Measurements from ENCODE around the gene LY6G6C.

DNA sequence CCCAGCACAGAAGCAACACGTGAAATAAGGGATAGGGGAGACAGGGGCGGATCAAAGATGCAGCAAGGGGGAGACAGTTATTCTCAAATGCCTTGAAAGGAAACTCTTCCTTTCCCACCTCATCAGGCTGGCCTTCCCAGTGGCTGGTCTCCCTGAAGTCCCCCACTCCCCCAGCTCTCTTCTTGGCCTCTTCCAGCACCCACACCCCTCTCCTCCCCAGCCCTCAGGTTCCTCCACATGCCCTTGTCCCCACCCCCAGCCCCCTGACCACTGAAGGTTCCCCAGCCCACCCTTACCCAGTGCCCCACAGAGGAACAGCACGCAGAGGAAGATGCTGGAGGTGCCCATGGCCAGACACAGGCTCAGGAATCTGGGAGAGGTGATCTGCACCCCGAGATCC is 8.1 kb downstream of the LY6G6C start:
- TF ChIP-seq, protein P1, sequence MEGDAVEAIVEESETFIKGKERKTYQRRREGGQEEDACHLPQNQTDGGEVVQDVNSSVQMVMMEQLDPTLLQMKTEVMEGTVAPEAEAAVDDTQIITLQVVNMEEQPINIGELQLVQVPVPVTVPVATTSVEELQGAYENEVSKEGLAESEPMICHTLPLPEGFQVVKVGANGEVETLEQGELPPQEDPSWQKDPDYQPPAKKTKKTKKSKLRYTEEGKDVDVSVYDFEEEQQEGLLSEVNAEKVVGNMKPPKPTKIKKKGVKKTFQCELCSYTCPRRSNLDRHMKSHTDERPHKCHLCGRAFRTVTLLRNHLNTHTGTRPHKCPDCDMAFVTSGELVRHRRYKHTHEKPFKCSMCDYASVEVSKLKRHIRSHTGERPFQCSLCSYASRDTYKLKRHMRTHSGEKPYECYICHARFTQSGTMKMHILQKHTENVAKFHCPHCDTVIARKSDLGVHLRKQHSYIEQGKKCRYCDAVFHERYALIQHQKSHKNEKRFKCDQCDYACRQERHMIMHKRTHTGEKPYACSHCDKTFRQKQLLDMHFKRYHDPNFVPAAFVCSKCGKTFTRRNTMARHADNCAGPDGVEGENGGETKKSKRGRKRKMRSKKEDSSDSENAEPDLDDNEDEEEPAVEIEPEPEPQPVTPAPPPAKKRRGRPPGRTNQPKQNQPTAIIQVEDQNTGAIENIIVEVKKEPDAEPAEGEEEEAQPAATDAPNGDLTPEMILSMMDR (IDR thresholded peaks at IDR 0.05): no peak
- TF ChIP-seq POLR2AphosphoS5 (IDR thresholded peaks at IDR 0.05): no peak
- no peak for TF ChIP-seq POLR2A (IDR thresholded peaks at IDR 0.05)

Measured in upper lobe of left lung (tissue), 4 donors.